Measurements from ENCODE around the gene IFT22.

IFT22 gene

GRCh38 chr7:101342892-101343291 lies 21.3 kb upstream of the IFT22 start:
- H2AFZ ChIP-seq (ENCODE audit: low read depth, low read length, severe bottlenecking), result no peak overlapping the region
- no peaks in the 10 kb centered on the region for H4K20me1 ChIP-seq (ENCODE audit: low read depth, low read length)
- no peak for TF ChIP-seq EZH2phosphoT487 (conservative IDR thresholded peaks at IDR 0.05; ENCODE audit: low read length)
- TF ChIP-seq, protein P1, sequence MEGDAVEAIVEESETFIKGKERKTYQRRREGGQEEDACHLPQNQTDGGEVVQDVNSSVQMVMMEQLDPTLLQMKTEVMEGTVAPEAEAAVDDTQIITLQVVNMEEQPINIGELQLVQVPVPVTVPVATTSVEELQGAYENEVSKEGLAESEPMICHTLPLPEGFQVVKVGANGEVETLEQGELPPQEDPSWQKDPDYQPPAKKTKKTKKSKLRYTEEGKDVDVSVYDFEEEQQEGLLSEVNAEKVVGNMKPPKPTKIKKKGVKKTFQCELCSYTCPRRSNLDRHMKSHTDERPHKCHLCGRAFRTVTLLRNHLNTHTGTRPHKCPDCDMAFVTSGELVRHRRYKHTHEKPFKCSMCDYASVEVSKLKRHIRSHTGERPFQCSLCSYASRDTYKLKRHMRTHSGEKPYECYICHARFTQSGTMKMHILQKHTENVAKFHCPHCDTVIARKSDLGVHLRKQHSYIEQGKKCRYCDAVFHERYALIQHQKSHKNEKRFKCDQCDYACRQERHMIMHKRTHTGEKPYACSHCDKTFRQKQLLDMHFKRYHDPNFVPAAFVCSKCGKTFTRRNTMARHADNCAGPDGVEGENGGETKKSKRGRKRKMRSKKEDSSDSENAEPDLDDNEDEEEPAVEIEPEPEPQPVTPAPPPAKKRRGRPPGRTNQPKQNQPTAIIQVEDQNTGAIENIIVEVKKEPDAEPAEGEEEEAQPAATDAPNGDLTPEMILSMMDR (IDR thresholded peaks at IDR 0.05; ENCODE audit: insufficient read depth, low read length, poor library complexity, severe bottlenecking), result no peak

GRCh38 chr7:101340379-101340778 lies 18.8 kb upstream of the IFT22 start:
- no peaks in the 10 kb centered on the region for H4K20me1 ChIP-seq (ENCODE audit: low read depth, low read length)
- H3F3A ChIP-seq (ENCODE audit: insufficient read depth), result no peaks in the 10 kb centered on the region
- H3K9me2 ChIP-seq (replicated peaks; ENCODE audit: insufficient read depth, low read length), result no peaks in the 10 kb centered on the region
- H3K27me3 ChIP-seq (ENCODE audit: low read length), result no peaks in the 10 kb centered on the region
- no peak overlapping the region for H3K9ac ChIP-seq (ENCODE audit: low read length)
- no peak overlapping the region for H3K27ac ChIP-seq (ENCODE audit: low read depth, low read length)
- TF ChIP-seq EZH2phosphoT487 (conservative IDR thresholded peaks at IDR 0.05; ENCODE audit: low read length), result no peak
- TF ChIP-seq, protein P1 (IDR thresholded peaks at IDR 0.05; ENCODE audit: insufficient read depth, low read length, poor library complexity, severe bottlenecking), result no peak
- H3K9me3 ChIP-seq (ENCODE audit: insufficient read depth, low read length), result no peaks in the 10 kb centered on the region
- no peak overlapping the region for H3K4me2 ChIP-seq (ENCODE audit: low read depth, low read length, poor library complexity, severe bottlenecking)
- H3K79me2 ChIP-seq (ENCODE audit: insufficient read depth, low read length), result no peaks in the 10 kb centered on the region
- H3K36me3 ChIP-seq (ENCODE audit: low read length), result no peaks in the 10 kb centered on the region
- no peak overlapping the region for H2AFZ ChIP-seq (ENCODE audit: low read depth, low read length, severe bottlenecking)
- no peak overlapping the region for H3K4me3 ChIP-seq (ENCODE audit: insufficient read depth, low read length, poor library complexity, severe bottlenecking)

More at GRCh38 chr7:101342892-101343291, 21.3 kb upstream of the IFT22 start:
- Histone ChIP-seq H3K27ac (ENCODE audit: low read depth, low read length) (no peak overlapping the region), H3K4me2 (ENCODE audit: low read depth, low read length, poor library complexity, severe bottlenecking) (no peak overlapping the region), H3K27me3 (ENCODE audit: low read length) (no peaks in the 10 kb centered on the region), H3K9me3 (ENCODE audit: insufficient read depth, low read length) (no peaks in the 10 kb centered on the region), H3K9ac (ENCODE audit: low read length) (no peak overlapping the region), H3K9me2 (replicated peaks; ENCODE audit: insufficient read depth, low read length) (no peaks in the 10 kb centered on the region), H3K36me3 (ENCODE audit: low read length) (no peaks in the 10 kb centered on the region), H3K4me3 (ENCODE audit: insufficient read depth, low read length, poor library complexity, severe bottlenecking) (no peak overlapping the region), H3F3A (ENCODE audit: insufficient read depth) (no peaks in the 10 kb centered on the region), H3K79me2 (ENCODE audit: insufficient read depth, low read length) (no peaks in the 10 kb centered on the region)

- no peak overlapping the region for H3K4me2 ChIP-seq (ENCODE audit: low read depth, low read length, poor library complexity, severe bottlenecking)
- H3K9ac ChIP-seq (ENCODE audit: low read length), result no peak overlapping the region
- no peaks in the 10 kb centered on the region for H3F3A ChIP-seq (ENCODE audit: insufficient read depth)
- H3K79me2 ChIP-seq (ENCODE audit: insufficient read depth, low read length), result no peaks in the 10 kb centered on the region
- no peak overlapping the region for H3K27ac ChIP-seq (ENCODE audit: low read depth, low read length)
- no peaks in the 10 kb centered on the region for H3K9me2 ChIP-seq (replicated peaks; ENCODE audit: insufficient read depth, low read length)
- no peak overlapping the region for H3K4me3 ChIP-seq (ENCODE audit: insufficient read depth, low read length, poor library complexity, severe bottlenecking)
- H2AFZ ChIP-seq (ENCODE audit: low read depth, low read length, severe bottlenecking), result no peak overlapping the region
- H3K36me3 ChIP-seq (ENCODE audit: low read length), result no peaks in the 10 kb centered on the region
- H3K9me3 ChIP-seq (ENCODE audit: insufficient read depth, low read length), result no peaks in the 10 kb centered on the region
- no peak for TF ChIP-seq EZH2phosphoT487 (conservative IDR thresholded peaks at IDR 0.05; ENCODE audit: low read length)
- TF ChIP-seq, protein P1 (IDR thresholded peaks at IDR 0.05; ENCODE audit: insufficient read depth, low read length, poor library complexity, severe bottlenecking), result no peak
- no peaks in the 10 kb centered on the region for H3K27me3 ChIP-seq (ENCODE audit: low read length)
- no peaks in the 10 kb centered on the region for H4K20me1 ChIP-seq (ENCODE audit: low read depth, low read length)
Measured at GRCh38 chr7:101333912-101334311, 12.3 kb upstream of the IFT22 start.
